H9 (cell line): ENCODE data around the gene MRPL51. TPM values are rescaled to one million over a fixed set of nuclear protein-coding genes. Genes with fewer than 3 reads are reported as not detected.

Source experiments
- DNase-seq: peaks from one replicate; pipeline ENCODE4 v3.0.0-alpha.2; 2017
- H2AFZ ChIP-seq: one replicate; pipeline ENCODE4 v1.6.1; 2013; ENCODE audit warnings: mild to moderate bottlenecking, low read length, control low read depth, moderate library complexity
- H2AK5ac ChIP-seq: 2 replicates; pipeline ENCODE4 v1.6.1; 2013; ENCODE audit warnings: low read length, control low read depth, mixed read lengths; ENCODE audit not compliant: insufficient read length
- H2BK120ac ChIP-seq: one replicate; pipeline ENCODE4 v1.6.1; 2013; ENCODE audit warnings: low read depth, mild to moderate bottlenecking, low read length, control low read depth, inconsistent platforms; ENCODE audit not compliant: poor library complexity, severe bottlenecking
- H2BK12ac ChIP-seq: 2 replicates; pipeline ENCODE4 v1.6.1; 2013; ENCODE audit warnings: low read length, control low read depth, mixed read lengths, low read depth; ENCODE audit not compliant: insufficient read length
- H2BK15ac ChIP-seq: 2 replicates; pipeline ENCODE4 v1.6.1; 2013; ENCODE audit warnings: low read depth, low read length, control low read depth
- H2BK20ac ChIP-seq: one replicate; pipeline ENCODE4 v1.6.1; 2013; ENCODE audit warnings: low read depth, mild to moderate bottlenecking, low read length, control low read depth, inconsistent platforms; ENCODE audit not compliant: poor library complexity, severe bottlenecking
- H2BK5ac ChIP-seq: 2 replicates; pipeline ENCODE4 v1.6.1; 2013; ENCODE audit warnings: low read length, control low read depth, mixed read lengths; ENCODE audit not compliant: insufficient read length
- H3K14ac ChIP-seq: 2 replicates; pipeline ENCODE4 v1.6.1; 2013; ENCODE audit warnings: low read length, control low read depth; ENCODE audit not compliant: insufficient read depth
- H3K18ac ChIP-seq: 2 replicates; pipeline ENCODE4 v1.6.1; 2013; ENCODE audit warnings: low read depth, mild to moderate bottlenecking, mixed read lengths, low read length, control low read depth; ENCODE audit not compliant: insufficient read length
- H3K23ac ChIP-seq: 2 replicates; pipeline ENCODE4 v1.6.1; 2013; ENCODE audit warnings: low read length, control low read depth, mixed read lengths, low read depth; ENCODE audit not compliant: insufficient read length
- H3K23me2 ChIP-seq: 2 replicates; pipeline ENCODE4 v1.6.1; 2013; ENCODE audit warnings: low read depth, mild to moderate bottlenecking, mixed read lengths, low read length, control low read depth; ENCODE audit not compliant: insufficient read length, poor library complexity, severe bottlenecking
- H3K27ac ChIP-seq: 2 replicates; pipeline ENCODE4 v1.5.1; 2013; ENCODE audit warnings: low read length, control low read depth, mixed read lengths, low read depth; ENCODE audit not compliant: insufficient read length
- H3K27me3 ChIP-seq: 2 replicates; pipeline ENCODE4 v1.6.1; 2013; ENCODE audit warnings: low read length, control low read depth, inconsistent platforms; ENCODE audit not compliant: insufficient read depth
- H3K4ac ChIP-seq: 2 replicates; pipeline ENCODE4 v1.6.1; 2013; ENCODE audit warnings: low read depth, mild to moderate bottlenecking, control low read depth, inconsistent platforms, low read length, moderate library complexity
- H3K4me1 ChIP-seq: 2 replicates; pipeline ENCODE4 v1.6.1; 2013; ENCODE audit warnings: low read length, control low read depth, inconsistent platforms; ENCODE audit not compliant: insufficient read depth
- H3K4me2 ChIP-seq: 2 replicates; pipeline ENCODE4 v1.6.1; 2013; ENCODE audit warnings: low read length, control low read depth, mixed read lengths; ENCODE audit not compliant: insufficient read length, insufficient read depth
- H3K56ac ChIP-seq: 2 replicates; pipeline ENCODE4 v1.6.1; 2013; ENCODE audit warnings: low read depth, mild to moderate bottlenecking, mixed read lengths, low read length, control low read depth; ENCODE audit not compliant: insufficient read length
- H3K79me1 ChIP-seq: 2 replicates; pipeline ENCODE4 v1.6.1; 2013; ENCODE audit warnings: low read depth, mild to moderate bottlenecking, moderate library complexity, low read length, control low read depth, inconsistent platforms; ENCODE audit not compliant: insufficient read depth, poor library complexity, severe bottlenecking
- H3K79me2 ChIP-seq: 2 replicates; pipeline ENCODE4 v1.6.1; 2013; ENCODE audit warnings: low read length, control low read depth, inconsistent platforms; ENCODE audit not compliant: insufficient read depth
- H3K9ac ChIP-seq: 2 replicates; pipeline ENCODE4 v1.6.1; 2013; ENCODE audit warnings: low read length, control low read depth, mixed read lengths; ENCODE audit not compliant: insufficient read length; ENCODE audit errors: extremely low read depth
- H3K9me3 ChIP-seq: one replicate; pipeline ENCODE4 v1.6.1; 2013; ENCODE audit warnings: low read depth, low read length, inconsistent platforms; ENCODE audit not compliant: control insufficient read depth
- H3T11ph ChIP-seq: one replicate; pipeline ENCODE4 v1.6.1; 2013; ENCODE audit warnings: mild to moderate bottlenecking, low read length, control low read depth, inconsistent platforms
- H4K20me1 ChIP-seq: one replicate; pipeline ENCODE4 v1.6.1; 2013; ENCODE audit not compliant: control insufficient read depth, insufficient read length, insufficient read depth
- H4K5ac ChIP-seq: 2 replicates; pipeline ENCODE4 v1.6.1; 2013; ENCODE audit warnings: low read depth, mild to moderate bottlenecking, mixed read lengths, low read length, control low read depth; ENCODE audit not compliant: insufficient read length
- H4K8ac ChIP-seq: replicated peaks from 2 replicates; pipeline ENCODE4 v1.6.1; 2013; ENCODE audit warnings: low read length, control low read depth, mixed read lengths, low read depth; ENCODE audit not compliant: insufficient read length
- H4K91ac ChIP-seq: 2 replicates; pipeline ENCODE4 v1.6.1; 2013; ENCODE audit warnings: low read depth, mild to moderate bottlenecking, moderate library complexity, mixed read lengths, low read length, control low read depth; ENCODE audit not compliant: insufficient read length
- H3K27ac Mint-ChIP-seq, 3 experiments: 2 replicates in 2 of 3; 3 replicates in 1 of 3; pipeline ENCODE4 v1.8.0; 2020 to 2021; ENCODE audit warnings: mixed read lengths in 3 of 3, mild to moderate bottlenecking in 1 of 3, moderate library complexity in 1 of 3
- H3K27me3 Mint-ChIP-seq: 2 replicates; pipeline ENCODE4 v1.8.0; 2021; ENCODE audit warnings: low read depth, mild to moderate bottlenecking, moderate library complexity, mixed read lengths
- H3K36me3 Mint-ChIP-seq, 3 experiments: 2 replicates in 2 of 3; 3 replicates in 1 of 3; pipeline ENCODE4 v1.8.0; 2020 to 2021; ENCODE audit warnings: low read depth in 3 of 3, mixed read lengths in 3 of 3; ENCODE audit not compliant: insufficient read depth in 1 of 3
- H3K4me1 Mint-ChIP-seq, 2 experiments: 2 replicates each; pipeline ENCODE4 v1.8.0; 2020; ENCODE audit warnings: mixed read lengths in 2 of 2
- H3K4me3 Mint-ChIP-seq, 2 experiments: 2 replicates in 1 of 2; 3 replicates in 1 of 2; pipeline ENCODE4 v1.8.0; 2020 to 2021; ENCODE audit warnings: mild to moderate bottlenecking in 2 of 2, mixed read lengths in 2 of 2, moderate library complexity in 1 of 2
- H3K9me3 Mint-ChIP-seq, 2 experiments: 2 replicates in 1 of 2; 3 replicates in 1 of 2; pipeline ENCODE4 v1.8.0; 2020; ENCODE audit warnings: mild to moderate bottlenecking in 2 of 2, mixed read lengths in 2 of 2, moderate library complexity in 1 of 2
- WGBS: extraction: QIAGEN DNeasy Blood & Tissue Kit; methylation state at CpG from one replicate; pipeline ENCODE4 v1.1.7; 2013; ENCODE audit warnings: missing lambda C conversion rate, low lambda C conversion rate, mixed read lengths; ENCODE audit not compliant: insufficient read length; ENCODE audit errors: extremely low coverage; 5-methylcytosine and 5-hydroxymethylcytosine counted together
- total RNA-seq: library from RNA; stranded (reverse); gene quantifications from 2 replicates; pipeline ENCODE4 v1.2.1, GENCODE V29; 2021
- TF ChIP-seq, protein P1 (sequence below): fragments of 200-600 bp; sonication (generic); conservative IDR thresholded peaks from 3 replicates; pipeline ENCODE4 v1.8.0; 2021; ENCODE audit warnings: antibody characterized with exemption, mild to moderate bottlenecking

Gene MRPL51
- total RNA-seq, 1 experiment from 2014 or later, result 329 TPM

DNA sequence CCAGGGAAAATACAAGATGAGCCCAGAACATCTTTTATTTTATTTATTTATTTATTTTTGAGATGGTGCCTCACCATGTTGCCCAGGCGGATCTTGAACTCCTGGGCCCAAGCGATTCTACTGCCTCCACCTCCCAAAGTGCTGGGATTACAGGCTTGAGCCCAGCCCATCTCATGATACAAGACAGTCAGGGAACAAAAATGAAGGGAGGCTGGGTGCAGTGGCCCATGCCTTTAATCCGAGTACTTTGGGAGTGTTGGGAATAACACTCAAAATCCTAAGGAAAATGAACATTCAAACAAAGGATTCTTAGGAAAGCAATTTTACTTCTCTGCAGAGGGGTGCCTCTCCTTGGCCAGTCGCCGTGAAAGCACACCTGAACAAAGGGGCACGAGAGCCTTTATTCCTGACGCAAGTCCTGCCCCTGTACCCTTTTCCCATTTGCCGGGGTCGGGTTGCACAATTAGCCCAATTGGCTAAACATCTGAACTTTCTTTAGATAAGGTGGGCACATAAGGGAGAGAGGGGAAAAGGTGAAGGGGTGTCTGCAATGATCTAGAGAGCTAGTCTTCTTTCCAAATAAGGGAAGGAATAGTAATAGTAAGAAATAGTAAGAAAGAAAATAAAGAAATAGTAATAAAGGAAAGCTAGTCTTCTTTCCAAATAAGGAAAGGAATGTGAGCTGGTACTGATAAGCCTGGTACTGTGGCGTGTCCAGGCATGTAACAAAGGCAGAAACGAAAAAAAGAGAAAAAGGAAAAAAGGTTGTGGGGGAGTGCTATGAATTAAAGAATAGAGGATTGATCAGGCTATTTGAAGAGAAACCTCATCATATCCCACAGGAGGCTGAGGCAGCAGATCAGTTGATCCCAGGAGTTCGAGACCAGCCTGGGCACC, 14.3 kb upstream of the MRPL51 start:
- peaks cover 2% of the 10 kb centered on the region; the same call in 1 of the 2 replicates for H3K79me2 ChIP-seq
- no CpG with 5 or more reads among the region's 12 CpGs for WGBS
- no peak overlapping the region for H2BK12ac ChIP-seq
- no peak overlapping the region for H2AFZ ChIP-seq
- H3K27ac ChIP-seq, result peak overlapping the region; percentile 3
- peak overlapping the region; percentile 85 for H3T11ph ChIP-seq
- H3K23me2 ChIP-seq, result no peaks in the 10 kb centered on the region
- Mint-ChIP-seq H3K4me1 (peaks cover 8 to 10% of the 10 kb centered on the region in 2 experiments), H3K9me3 (no peaks in the 10 kb centered on the region), H3K27ac (peak overlapping the region; percentile 78 to 93 (median 86); a peak in 5 of 7 replicates), H3K36me3 (peaks cover 28 to 56% (median 52%) of the 10 kb centered on the region in 3 experiments; a peak in 6 of 7 replicates), H3K4me3 (peak overlapping the region in 1 of 2 experiments; percentile 44; a peak in 1 of 5 replicates), H3K27me3 (no peaks in the 10 kb centered on the region)
- no peak overlapping the region for H3K4me2 ChIP-seq
- no peak overlapping the region for H4K8ac ChIP-seq
- peaks cover 15% of the 10 kb centered on the region for H3K79me1 ChIP-seq
- H3K4ac ChIP-seq, result no peak overlapping the region; the same call in 1 of the 2 replicates
- TF ChIP-seq, protein P1, sequence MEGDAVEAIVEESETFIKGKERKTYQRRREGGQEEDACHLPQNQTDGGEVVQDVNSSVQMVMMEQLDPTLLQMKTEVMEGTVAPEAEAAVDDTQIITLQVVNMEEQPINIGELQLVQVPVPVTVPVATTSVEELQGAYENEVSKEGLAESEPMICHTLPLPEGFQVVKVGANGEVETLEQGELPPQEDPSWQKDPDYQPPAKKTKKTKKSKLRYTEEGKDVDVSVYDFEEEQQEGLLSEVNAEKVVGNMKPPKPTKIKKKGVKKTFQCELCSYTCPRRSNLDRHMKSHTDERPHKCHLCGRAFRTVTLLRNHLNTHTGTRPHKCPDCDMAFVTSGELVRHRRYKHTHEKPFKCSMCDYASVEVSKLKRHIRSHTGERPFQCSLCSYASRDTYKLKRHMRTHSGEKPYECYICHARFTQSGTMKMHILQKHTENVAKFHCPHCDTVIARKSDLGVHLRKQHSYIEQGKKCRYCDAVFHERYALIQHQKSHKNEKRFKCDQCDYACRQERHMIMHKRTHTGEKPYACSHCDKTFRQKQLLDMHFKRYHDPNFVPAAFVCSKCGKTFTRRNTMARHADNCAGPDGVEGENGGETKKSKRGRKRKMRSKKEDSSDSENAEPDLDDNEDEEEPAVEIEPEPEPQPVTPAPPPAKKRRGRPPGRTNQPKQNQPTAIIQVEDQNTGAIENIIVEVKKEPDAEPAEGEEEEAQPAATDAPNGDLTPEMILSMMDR, result no peak
- H3K9me3 ChIP-seq, result no peaks in the 10 kb centered on the region
- peak overlapping the region; percentile 78 for H2BK20ac ChIP-seq
- H3K14ac ChIP-seq, result peak overlapping the region; percentile 75; the same call in 1 of the 2 replicates
- H4K5ac ChIP-seq, result no peak overlapping the region
- H3K56ac ChIP-seq, result no peak overlapping the region
- no peak overlapping the region for H3K18ac ChIP-seq
- no peak overlapping the region for H2BK15ac ChIP-seq
- no peak overlapping the region for H4K91ac ChIP-seq
- DNase-seq, result peak; percentile 74
- peaks cover 2% of the 10 kb centered on the region; the same call in 1 of the 2 replicates for H3K4me1 ChIP-seq
- no peak overlapping the region for H2AK5ac ChIP-seq
- H4K20me1 ChIP-seq, result no peaks in the 10 kb centered on the region
- peak overlapping the region; percentile 13 for H3K9ac ChIP-seq
- H2BK5ac ChIP-seq, result no peak overlapping the region
- peak overlapping the region; percentile 67 for H2BK120ac ChIP-seq
- no peak overlapping the region for H3K23ac ChIP-seq
- H3K27me3 ChIP-seq, result no peaks in the 10 kb centered on the region
